ENCODE data around the gene C6.

C6 gene

DNA sequence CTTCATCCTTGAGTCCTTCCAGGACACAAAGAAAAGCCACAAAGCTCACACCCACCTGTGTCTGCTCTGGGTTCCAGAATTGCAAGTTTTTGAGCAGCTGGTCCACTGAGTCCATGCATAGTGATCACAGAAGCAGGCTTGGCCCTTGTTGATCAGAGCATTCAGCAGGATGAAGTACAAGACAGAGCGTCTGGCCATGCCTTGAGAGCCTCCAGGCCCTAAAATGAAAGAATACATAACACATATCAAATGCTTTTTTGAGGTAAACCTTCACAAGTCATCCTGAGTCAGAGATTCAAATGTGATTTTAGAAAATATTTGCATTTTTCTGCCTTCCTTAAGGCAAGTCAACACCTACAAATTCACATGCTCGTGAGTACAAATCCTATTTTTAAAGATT is 10.3 kb downstream of the C6 start:
- no peak for DNase-seq (ENCODE audit: low spot score)
- TF ChIP-seq, protein P1, sequence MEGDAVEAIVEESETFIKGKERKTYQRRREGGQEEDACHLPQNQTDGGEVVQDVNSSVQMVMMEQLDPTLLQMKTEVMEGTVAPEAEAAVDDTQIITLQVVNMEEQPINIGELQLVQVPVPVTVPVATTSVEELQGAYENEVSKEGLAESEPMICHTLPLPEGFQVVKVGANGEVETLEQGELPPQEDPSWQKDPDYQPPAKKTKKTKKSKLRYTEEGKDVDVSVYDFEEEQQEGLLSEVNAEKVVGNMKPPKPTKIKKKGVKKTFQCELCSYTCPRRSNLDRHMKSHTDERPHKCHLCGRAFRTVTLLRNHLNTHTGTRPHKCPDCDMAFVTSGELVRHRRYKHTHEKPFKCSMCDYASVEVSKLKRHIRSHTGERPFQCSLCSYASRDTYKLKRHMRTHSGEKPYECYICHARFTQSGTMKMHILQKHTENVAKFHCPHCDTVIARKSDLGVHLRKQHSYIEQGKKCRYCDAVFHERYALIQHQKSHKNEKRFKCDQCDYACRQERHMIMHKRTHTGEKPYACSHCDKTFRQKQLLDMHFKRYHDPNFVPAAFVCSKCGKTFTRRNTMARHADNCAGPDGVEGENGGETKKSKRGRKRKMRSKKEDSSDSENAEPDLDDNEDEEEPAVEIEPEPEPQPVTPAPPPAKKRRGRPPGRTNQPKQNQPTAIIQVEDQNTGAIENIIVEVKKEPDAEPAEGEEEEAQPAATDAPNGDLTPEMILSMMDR (IDR thresholded peaks at IDR 0.05; ENCODE audit: poor library complexity, severe bottlenecking), result no peak
- Histone ChIP-seq H3K9me3 (ENCODE audit: severe bottlenecking) (peaks cover 6% of the 10 kb centered on the region), H3K4me1 (ENCODE audit: insufficient read depth, poor library complexity, severe bottlenecking) (no peaks in the 10 kb centered on the region), H3K36me3 (ENCODE audit: low read depth) (no peaks in the 10 kb centered on the region), H3K27ac (ENCODE audit: poor library complexity, severe bottlenecking) (no peak overlapping the region), H3K4me3 (ENCODE audit: severe bottlenecking) (no peak overlapping the region), H3K27me3 (ENCODE audit: insufficient read depth, poor library complexity, severe bottlenecking) (no peaks in the 10 kb centered on the region)
- no peak for ATAC-seq (ENCODE audit: low read depth)

DNA sequence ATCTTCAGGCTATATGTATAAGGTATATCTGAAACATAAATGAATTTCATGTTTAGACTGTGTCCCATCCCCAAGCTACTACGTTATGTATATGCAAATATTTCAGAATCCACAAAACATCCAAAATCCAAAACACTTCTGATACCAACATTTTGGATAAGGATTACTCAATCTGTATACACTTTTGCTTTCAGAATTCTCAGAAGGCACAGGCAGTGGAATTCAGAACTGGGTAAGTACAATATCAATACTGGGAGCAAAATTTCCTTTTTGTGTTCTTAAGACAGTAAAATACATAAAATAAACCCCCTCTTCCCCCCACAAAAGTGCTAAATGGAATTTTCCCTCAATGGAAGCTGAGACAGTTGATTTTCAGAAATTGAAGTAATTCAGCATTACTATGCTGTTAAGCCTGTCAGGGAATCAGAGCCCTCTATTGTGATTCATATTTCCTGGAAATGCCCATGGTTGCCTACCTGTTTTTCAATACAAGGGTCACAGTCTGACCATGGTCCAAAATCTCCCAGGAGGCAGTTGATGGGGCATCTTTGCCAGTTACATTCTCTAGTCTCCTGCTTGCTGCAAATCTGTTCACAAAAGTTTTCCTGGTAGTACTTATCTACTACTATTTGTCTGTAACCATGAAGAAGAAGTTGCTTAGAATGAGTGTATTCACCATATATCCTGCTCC is 12.1 kb downstream of the C6 start:
- Histone ChIP-seq H3K9me3 (ENCODE audit: severe bottlenecking) (peaks cover 6% of the 10 kb centered on the region), H3K36me3 (ENCODE audit: low read depth) (no peaks in the 10 kb centered on the region), H3K4me3 (ENCODE audit: severe bottlenecking) (no peak overlapping the region), H3K27me3 (ENCODE audit: insufficient read depth, poor library complexity, severe bottlenecking) (no peaks in the 10 kb centered on the region), H3K27ac (ENCODE audit: poor library complexity, severe bottlenecking) (no peak overlapping the region), H3K4me1 (ENCODE audit: insufficient read depth, poor library complexity, severe bottlenecking) (no peaks in the 10 kb centered on the region)
- DNase-seq (ENCODE audit: low spot score) (no peak), ATAC-seq (ENCODE audit: low read depth) (no peak)
- TF ChIP-seq, protein P1 (IDR thresholded peaks at IDR 0.05; ENCODE audit: poor library complexity, severe bottlenecking), result no peak

DNA sequence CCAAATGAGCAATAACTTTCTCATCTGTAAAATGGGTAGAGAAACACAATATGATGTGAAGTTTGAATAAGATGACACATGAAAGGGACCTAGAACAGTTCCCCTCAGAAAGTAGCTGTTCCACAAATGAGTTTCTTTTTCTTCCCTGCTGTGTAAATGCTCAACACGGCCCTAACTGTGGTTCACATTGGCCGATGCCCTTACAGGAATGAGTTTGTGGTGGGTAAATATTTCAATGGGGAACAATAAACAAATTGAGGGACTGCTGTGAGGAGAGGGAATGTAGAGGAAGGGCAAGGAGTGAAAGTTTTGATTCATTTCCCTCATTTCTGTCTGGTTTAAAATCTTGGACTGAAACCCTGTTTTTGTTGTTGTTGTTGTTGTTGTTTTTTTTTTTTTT is 12.8 kb downstream of the C6 start:
- DNase-seq (ENCODE audit: low spot score), result no peak

DNA sequence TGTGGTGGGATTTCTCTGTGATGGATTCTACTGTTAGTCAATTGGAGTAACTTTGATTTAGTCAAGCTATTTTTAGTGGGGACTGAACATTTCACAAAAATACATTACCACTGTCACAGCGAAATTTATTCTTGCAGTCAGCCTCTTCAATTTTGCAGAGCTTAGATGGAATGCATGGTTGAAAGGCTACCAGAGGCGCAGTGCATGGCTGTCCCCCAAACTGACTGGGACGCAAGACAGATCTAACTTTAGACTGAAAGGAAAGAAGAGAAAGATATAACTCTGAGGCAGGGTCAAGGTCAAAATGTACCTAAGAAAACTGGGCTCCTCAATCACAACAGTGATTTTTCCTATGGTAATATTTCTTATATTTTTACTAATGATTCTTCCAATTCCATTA is 13.7 kb downstream of the C6 start:
- no peak overlapping the region for H3K27ac ChIP-seq (ENCODE audit: poor library complexity, severe bottlenecking)
- no peak overlapping the region for H3K4me3 ChIP-seq (ENCODE audit: severe bottlenecking)
- ATAC-seq (ENCODE audit: low read depth) (no peak), DNase-seq (ENCODE audit: low spot score) (no peak)
- no peaks in the 10 kb centered on the region for H3K36me3 ChIP-seq (ENCODE audit: low read depth)
- H3K9me3 ChIP-seq (ENCODE audit: severe bottlenecking), result peaks cover 6% of the 10 kb centered on the region
- TF ChIP-seq, protein P1 (IDR thresholded peaks at IDR 0.05; ENCODE audit: poor library complexity, severe bottlenecking), result no peak
- H3K27me3 ChIP-seq (ENCODE audit: insufficient read depth, poor library complexity, severe bottlenecking), result no peaks in the 10 kb centered on the region
- H3K4me1 ChIP-seq (ENCODE audit: insufficient read depth, poor library complexity, severe bottlenecking), result no peaks in the 10 kb centered on the region

More for the DNA sequence above, 12.8 kb downstream of the C6 start:
- Histone ChIP-seq H3K9me3 (ENCODE audit: severe bottlenecking) (peaks cover 6% of the 10 kb centered on the region), H3K27me3 (ENCODE audit: insufficient read depth, poor library complexity, severe bottlenecking) (no peaks in the 10 kb centered on the region), H3K27ac (ENCODE audit: poor library complexity, severe bottlenecking) (no peak overlapping the region), H3K36me3 (ENCODE audit: low read depth) (no peaks in the 10 kb centered on the region), H3K4me1 (ENCODE audit: insufficient read depth, poor library complexity, severe bottlenecking) (no peaks in the 10 kb centered on the region), H3K4me3 (ENCODE audit: severe bottlenecking) (no peak overlapping the region)
- TF ChIP-seq, protein P1 (IDR thresholded peaks at IDR 0.05; ENCODE audit: poor library complexity, severe bottlenecking), result no peak
- ATAC-seq (ENCODE audit: low read depth), result no peak

DNA sequence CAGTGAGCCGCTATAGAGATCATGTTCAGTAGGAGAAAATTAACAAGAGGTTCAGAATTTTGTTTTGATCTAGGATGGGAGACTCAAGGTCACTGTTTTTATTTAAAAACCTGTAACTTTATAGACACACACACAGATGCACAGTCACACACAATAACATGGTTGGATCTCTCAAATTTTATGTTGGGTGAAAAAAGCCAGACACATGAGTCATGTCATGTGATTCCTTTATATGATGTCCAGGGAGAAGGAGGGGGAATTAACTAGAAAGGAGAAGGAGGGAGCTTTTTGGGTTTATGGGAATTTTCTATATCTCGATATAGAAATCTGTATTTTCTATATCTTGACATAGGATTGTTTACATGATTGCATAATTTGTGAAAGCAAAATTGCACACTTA is 17.1 kb downstream of the C6 start:
- Histone ChIP-seq H3K27me3 (ENCODE audit: insufficient read depth, poor library complexity, severe bottlenecking) (no peaks in the 10 kb centered on the region), H3K4me3 (ENCODE audit: severe bottlenecking) (no peak overlapping the region), H3K27ac (ENCODE audit: poor library complexity, severe bottlenecking) (no peak overlapping the region), H3K9me3 (ENCODE audit: severe bottlenecking) (no peaks in the 10 kb centered on the region), H3K4me1 (ENCODE audit: insufficient read depth, poor library complexity, severe bottlenecking) (no peaks in the 10 kb centered on the region), H3K36me3 (ENCODE audit: low read depth) (no peaks in the 10 kb centered on the region)
- TF ChIP-seq, protein P1 (IDR thresholded peaks at IDR 0.05; ENCODE audit: poor library complexity, severe bottlenecking), result no peak
- DNase-seq (ENCODE audit: low spot score) (no peak), ATAC-seq (ENCODE audit: low read depth) (no peak)
